Endothelial cell of umbilical vein (primary cell): ENCODE measurements around the gene PPIL1. TPM values are rescaled to one million over a fixed set of nuclear protein-coding genes. Genes with fewer than 3 reads are reported as not detected.

ENCODE experiments used
- BruUV-seq: library from RNA; stranded (reverse); fragments of 400-500 nt; replicated peaks from 2 replicates; lab custom pipeline; 2021; lab: Mats Ljungman, UMichigan
- CTCF ChIA-PET: fragments of 300-600, 350-600 bp; sonication (Branson Sonifier 250); formaldehyde crosslinking; loops from one replicate; lab custom pipeline; 2021; ENCODE audit warnings: antibody characterized with exemption, inconsistent platforms; lab: Charles Lee
- POLR2A ChIA-PET: fragments of 300-600, 350-600 bp; sonication (Branson Sonifier 250); formaldehyde crosslinking; loops from one replicate; lab custom pipeline; 2021; ENCODE audit warnings: antibody characterized with exemption, inconsistent platforms; lab: Charles Lee
- DNase-seq: peaks from one replicate; pipeline ENCODE4 v3.0.0-alpha.2; 2011; ENCODE audit warnings: low read depth, low spot score
- FAIRE-seq: peaks from 2 replicates; lab custom pipeline; 2011; peaks lifted over from hg19 to GRCh38; lab: Jason Lieb, UNC
- H2AFZ ChIP-seq: 2 replicates; pipeline ENCODE4 v1.6.0; 2012; ENCODE audit warnings: low read depth, low read length, control low read depth, inconsistent platforms
- H3K27ac ChIP-seq: 2 replicates; pipeline ENCODE4 v1.5.1; 2011; ENCODE audit warnings: low read depth, mild to moderate bottlenecking, control low read depth, low read length, moderate library complexity; ENCODE audit not compliant: insufficient read depth
- H3K27me3 ChIP-seq, 2 experiments: 2 replicates each; pipeline versions ENCODE4 v1.6.0 to v1.6.1; 2011; ENCODE audit warnings: low read length in 2 of 2, mixed read lengths in 1 of 2; ENCODE audit not compliant: control insufficient read depth in 2 of 2, insufficient read depth in 2 of 2
- H3K36me3 ChIP-seq, 2 experiments: 2 replicates in 1 of 2; 3 replicates in 1 of 2; pipeline ENCODE4 v1.5.1; 2011; ENCODE audit warnings: low read length in 2 of 2, mild to moderate bottlenecking in 1 of 2, moderate library complexity in 1 of 2; ENCODE audit not compliant: control insufficient read depth in 2 of 2, insufficient read depth in 2 of 2; ENCODE audit errors: extremely low read depth in 1 of 2
- H3K4me1 ChIP-seq: 3 replicates; pipeline ENCODE4 v1.5.1; 2011; ENCODE audit warnings: mild to moderate bottlenecking, low read length; ENCODE audit not compliant: control insufficient read depth, insufficient read depth; ENCODE audit errors: extremely low read depth
- H3K4me2 ChIP-seq: 2 replicates; pipeline ENCODE4 v1.6.1; 2011; ENCODE audit warnings: low read length, control low read depth, mixed read lengths; ENCODE audit not compliant: insufficient read depth
- H3K4me3 ChIP-seq, 3 experiments: fragments of 200-600 bp in 1 of 3; sonication (generic), shearing (Covaris generic) in 1 of 3; replicated peaks in 1 of 3; 2 replicates each; pipeline ENCODE4 v1.5.1; 2011 to 2016; ENCODE audit warnings: control low read depth in 3 of 3, low read length in 3 of 3, mild to moderate bottlenecking in 2 of 3, inconsistent platforms in 1 of 3, low read depth in 1 of 3, moderate library complexity in 1 of 3; ENCODE audit not compliant: insufficient read depth in 1 of 3
- H3K79me2 ChIP-seq: 2 replicates; pipeline ENCODE4 v1.6.0; 2012; ENCODE audit warnings: low read length, inconsistent platforms; ENCODE audit not compliant: control insufficient read depth, insufficient read depth
- H3K9ac ChIP-seq: replicated peaks from 2 replicates; pipeline ENCODE3; 2011; ENCODE audit warnings: low read length, control low read depth; ENCODE audit not compliant: insufficient read depth; ENCODE audit errors: extremely low read depth
- H3K9me1 ChIP-seq: replicated peaks from 3 replicates; pipeline ENCODE4 v1.6.0; 2011; ENCODE audit warnings: mild to moderate bottlenecking, low read length; ENCODE audit not compliant: control insufficient read depth, insufficient read depth; ENCODE audit errors: extremely low read depth
- H3K9me3 ChIP-seq: replicated peaks from 2 replicates; pipeline ENCODE4 v1.5.1; 2012; ENCODE audit warnings: low read length, inconsistent platforms; ENCODE audit not compliant: control insufficient read depth, insufficient read depth
- H4K20me1 ChIP-seq: replicated peaks from 2 replicates; pipeline ENCODE3; 2011; ENCODE audit warnings: mild to moderate bottlenecking, low read length; ENCODE audit not compliant: control insufficient read depth, insufficient read depth; ENCODE audit errors: extremely low read depth
- EZH2 ChIP-seq: IDR thresholded peaks from 2 replicates; pipeline ENCODE4 v1.6.1; 2012; ENCODE audit warnings: borderline replicate concordance, low read depth, mild to moderate bottlenecking, moderate library complexity, low read length, inconsistent platforms; ENCODE audit not compliant: severe bottlenecking
- FOS ChIP-seq: IDR thresholded peaks from 2 replicates; pipeline ENCODE4 v1.6.1; 2011; ENCODE audit warnings: mild to moderate bottlenecking, low read length, moderate library complexity, borderline replicate concordance; ENCODE audit not compliant: insufficient read depth
- GATA2 ChIP-seq: IDR thresholded peaks from 2 replicates; pipeline ENCODE4 v1.7.0; 2011; ENCODE audit warnings: low read depth, mild to moderate bottlenecking, moderate library complexity, mixed read lengths, low read length; ENCODE audit not compliant: insufficient read length, insufficient read depth
- JUN ChIP-seq: IDR thresholded peaks from 2 replicates; pipeline ENCODE4 v1.6.1; 2011; ENCODE audit warnings: borderline replicate concordance, low read depth; ENCODE audit not compliant: insufficient read length, insufficient read depth
- MYC ChIP-seq: IDR thresholded peaks from one replicate; pipeline ENCODE4 v1.6.1; 2011; ENCODE audit warnings: mild to moderate bottlenecking, low read depth, low read length
- POLR2A ChIP-seq: IDR thresholded peaks from 2 replicates; pipeline ENCODE4 v1.6.1; 2012; ENCODE audit warnings: low read depth, mild to moderate bottlenecking, control low read depth, low read length
- POLR2AphosphoS5 ChIP-seq: IDR thresholded peaks from 2 replicates; pipeline ENCODE4 v1.6.1; 2012; ENCODE audit warnings: low read depth, mild to moderate bottlenecking, control low read depth, low read length, moderate library complexity; ENCODE audit not compliant: insufficient read depth
- dilution Hi-C: fragments of 300-500 bp; cut with MboI; formaldehyde crosslinking; loops from one replicate; pipeline ENCODE4 v1.15.0; 2019; ENCODE audit warnings: low sequenced_read_pairs; ENCODE audit not compliant: extremely low pct_ligation_motif_present
- intact Hi-C: fragments of 100-400 bp; cut with micrococcal nuclease; formaldehyde crosslinking; loops from one replicate; pipeline ENCODE4 v1.10.0; 2022
- polyA plus RNA-seq, 4 experiments: library from polyadenylated mRNA; depleted of rRNA in 3 of 4; stranded (reverse) in 3 of 4; unstranded in 1 of 4; fragments of >200 nt; gene quantifications; 2 replicates each; pipeline versions ENCODE4 v1.2.1 to v1.2.3, GENCODE V29; 2011 to 2012; ENCODE audit warnings: missing spikeins in 1 of 4
- total RNA-seq: library from RNA; stranded (reverse); gene quantifications from 2 replicates; pipeline ENCODE4 v1.2.3, GENCODE V29; 2021
- TF ChIP-seq, protein P1 (sequence below), 2 donors: IDR thresholded peaks; 1 replicate in 1 of 2; 2 replicates in 1 of 2; pipeline ENCODE4 v1.5.1; 2011; ENCODE audit warnings: low read length in 2 of 2, mild to moderate bottlenecking in 2 of 2, moderate library complexity in 2 of 2, control low read depth in 1 of 2, inconsistent platforms in 1 of 2, low read depth in 1 of 2; ENCODE audit not compliant: insufficient read depth in 1 of 2; ENCODE audit errors: extremely low read depth in 1 of 2
- TF ChIP-seq, protein P2 (sequence below): IDR thresholded peaks from 2 replicates; pipeline ENCODE4 v1.6.1; 2011; ENCODE audit not compliant: insufficient read depth, insufficient read length

Gene PPIL1
- total and polyA plus RNA-seq, 2 donors (not counting 3 experiments of a cell fraction or from before 2014, with no cell fraction given) = 28.6 to 35.6 TPM

- Histone ChIP-seq H3K9me3 (no peaks in the 10 kb centered on the region), H3K27me3 (no peaks in the 10 kb centered on the region), H3K27ac (no peak overlapping the region), H3K4me1 (peaks cover 5% of the 10 kb centered on the region), H3K79me2 (no peaks in the 10 kb centered on the region), H2AFZ (no peak overlapping the region), H3K9me1 (no peaks in the 10 kb centered on the region), H3K36me3 (no peaks in the 10 kb centered on the region), H3K4me3 (no peak overlapping the region), H3K4me2 (no peak overlapping the region), H3K9ac (no peak overlapping the region), H4K20me1 (no peaks in the 10 kb centered on the region)
- intact Hi-C loops = no loop called here
- no TSS peak for BruUV-seq
- DNase-seq = no peak
- FAIRE-seq = no peak
- TF ChIP-seq JUN = no peak
- no peak for TF ChIP-seq POLR2A
- TF ChIP-seq MYC = no peak
- TF ChIP-seq POLR2AphosphoS5 = no peak
- TF ChIP-seq, protein P1, sequence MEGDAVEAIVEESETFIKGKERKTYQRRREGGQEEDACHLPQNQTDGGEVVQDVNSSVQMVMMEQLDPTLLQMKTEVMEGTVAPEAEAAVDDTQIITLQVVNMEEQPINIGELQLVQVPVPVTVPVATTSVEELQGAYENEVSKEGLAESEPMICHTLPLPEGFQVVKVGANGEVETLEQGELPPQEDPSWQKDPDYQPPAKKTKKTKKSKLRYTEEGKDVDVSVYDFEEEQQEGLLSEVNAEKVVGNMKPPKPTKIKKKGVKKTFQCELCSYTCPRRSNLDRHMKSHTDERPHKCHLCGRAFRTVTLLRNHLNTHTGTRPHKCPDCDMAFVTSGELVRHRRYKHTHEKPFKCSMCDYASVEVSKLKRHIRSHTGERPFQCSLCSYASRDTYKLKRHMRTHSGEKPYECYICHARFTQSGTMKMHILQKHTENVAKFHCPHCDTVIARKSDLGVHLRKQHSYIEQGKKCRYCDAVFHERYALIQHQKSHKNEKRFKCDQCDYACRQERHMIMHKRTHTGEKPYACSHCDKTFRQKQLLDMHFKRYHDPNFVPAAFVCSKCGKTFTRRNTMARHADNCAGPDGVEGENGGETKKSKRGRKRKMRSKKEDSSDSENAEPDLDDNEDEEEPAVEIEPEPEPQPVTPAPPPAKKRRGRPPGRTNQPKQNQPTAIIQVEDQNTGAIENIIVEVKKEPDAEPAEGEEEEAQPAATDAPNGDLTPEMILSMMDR (IDR thresholded peaks at IDR 0.05; ENCODE audit: extremely low read depth in 1 of 2, insufficient read depth in 1 of 2, low read depth in 1 of 2, low read length in 2 of 2) = no peak
- TF ChIP-seq GATA2 = no peak
- TF ChIP-seq EZH2 = no peak
- TF ChIP-seq, protein P2, sequence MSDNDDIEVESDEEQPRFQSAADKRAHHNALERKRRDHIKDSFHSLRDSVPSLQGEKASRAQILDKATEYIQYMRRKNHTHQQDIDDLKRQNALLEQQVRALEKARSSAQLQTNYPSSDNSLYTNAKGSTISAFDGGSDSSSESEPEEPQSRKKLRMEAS = no peak
- TF ChIP-seq FOS = no peak
- dilution Hi-C loops = no loop called here
- ChIA-PET POLR2A (no interaction called here), CTCF (interaction anchor here (1.2 to 3.0 kb wide), 5 partner anchors 18 to 47 kb away, joined by 3 to 14 read pairs (median 3); no protein-coding TSS in a partner anchor)
Measured at GRCh38 chr6:36805096-36805797, 69.4 kb downstream of the PPIL1 start.

Other genes starting within 250 kb of the PPIL1 start
- gene CDKN1A, start 196.1 kb downstream of the PPIL1 start, total RNA-seq = 170 and 199 TPM in 2 replicates
- gene CDKN1A, start 196.1 kb downstream of the PPIL1 start, polyA plus RNA-seq = 238 and 282 TPM in 2 replicates
- gene RAB44, start 177.0 kb downstream of the PPIL1 start, total RNA-seq = 0.11 TPM in 1 of 2 replicates, not detected in the other
- gene RAB44, start 177.0 kb downstream of the PPIL1 start, polyA plus RNA-seq = 0.03 TPM in 2 replicates
- 18.8 and 32.1 TPM in 2 replicates for gene CPNE5, start 35.4 kb downstream of the PPIL1 start, total RNA-seq
- 49.4 and 55.8 TPM in 2 replicates for gene CPNE5, start 35.4 kb downstream of the PPIL1 start, polyA plus RNA-seq
- 34.0 and 36.4 TPM in 2 replicates for gene C6orf89, start 11.1 kb upstream of the PPIL1 start, total RNA-seq
- 16.6 and 18.2 TPM in 2 replicates for gene C6orf89, start 11.1 kb upstream of the PPIL1 start, polyA plus RNA-seq
- gene PI16, start 79.9 kb upstream of the PPIL1 start, total RNA-seq = not detected in 2 replicates
- 0.14 and 0.41 TPM in 2 replicates for gene PI16, start 79.9 kb upstream of the PPIL1 start, polyA plus RNA-seq
- 218 and 226 TPM in 2 replicates for gene MTCH1, start 111.4 kb upstream of the PPIL1 start, total RNA-seq
- gene MTCH1, start 111.4 kb upstream of the PPIL1 start, polyA plus RNA-seq = 206 and 228 TPM in 2 replicates
- not detected in 2 replicates for gene FGD2, start 130.9 kb upstream of the PPIL1 start, total RNA-seq
- not detected in 2 replicates for gene FGD2, start 130.9 kb upstream of the PPIL1 start, polyA plus RNA-seq